Esophagus squamous epithelium (tissue), 4 donors: Measurements from ENCODE around the gene PAM.

ENCODE experiments used
- CTCF ChIP-seq, 6 experiments: fragments of 450-650 bp in 4 of 6; fragments of 200-600 bp in 2 of 6; sonication (generic) in 2 of 6; IDR thresholded peaks; one replicate each; pipeline ENCODE4 v1.5.1; 2016 to 2019; ENCODE audit warnings: antibody characterized with exemption in 6 of 6, mild to moderate bottlenecking in 4 of 6, moderate library complexity in 4 of 6
- POLR2A ChIP-seq, 4 donors: fragments of 450-650 bp; IDR thresholded peaks; one replicate each; pipeline ENCODE4 v1.6.1; 2017; ENCODE audit warnings: antibody characterized with exemption in 4 of 4, mild to moderate bottlenecking in 4 of 4, moderate library complexity in 3 of 4

GRCh38 chr5:102946971-102947370, 191.9 kb downstream of the PAM start:
- TF ChIP-seq CTCF (IDR thresholded peaks at IDR 0.05) (no peak), POLR2A (IDR thresholded peaks at IDR 0.05) (no peak)
